ENCODE data around the gene FOXP1.

The FOXP1 gene

GRCh38 chr3:70974747-70975146, 608.8 kb downstream of the FOXP1 start:
- H3K4me3 ChIP-seq (ENCODE audit: low read length) = no peak overlapping the region
- TF ChIP-seq ZNF274 (IDR thresholded peaks at IDR 0.05; ENCODE audit: low read depth, low read length) = no peak

DNA sequence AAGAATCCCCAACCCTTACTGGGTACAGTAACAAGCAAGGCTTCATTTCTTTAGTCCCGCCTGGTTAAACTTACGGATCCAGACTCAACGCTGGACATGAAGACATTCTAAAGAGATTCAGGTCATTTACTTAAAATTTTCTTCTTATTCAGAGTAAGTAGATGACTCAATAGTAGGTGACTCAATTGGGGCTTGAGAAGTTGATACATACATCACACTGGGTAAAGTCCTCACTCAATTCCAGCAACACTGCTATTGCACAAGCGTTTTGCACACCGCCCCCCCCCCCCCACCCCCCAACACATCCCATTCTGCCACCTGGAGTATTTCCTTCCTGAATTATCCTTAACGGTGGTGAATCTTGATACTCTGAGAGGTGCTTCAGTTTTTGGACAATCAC, 610.0 kb downstream of the FOXP1 start:
- no peak for TF ChIP-seq ZNF274 (IDR thresholded peaks at IDR 0.05; ENCODE audit: low read depth, low read length)
- no peak overlapping the region for H3K4me3 ChIP-seq (ENCODE audit: low read length)

DNA sequence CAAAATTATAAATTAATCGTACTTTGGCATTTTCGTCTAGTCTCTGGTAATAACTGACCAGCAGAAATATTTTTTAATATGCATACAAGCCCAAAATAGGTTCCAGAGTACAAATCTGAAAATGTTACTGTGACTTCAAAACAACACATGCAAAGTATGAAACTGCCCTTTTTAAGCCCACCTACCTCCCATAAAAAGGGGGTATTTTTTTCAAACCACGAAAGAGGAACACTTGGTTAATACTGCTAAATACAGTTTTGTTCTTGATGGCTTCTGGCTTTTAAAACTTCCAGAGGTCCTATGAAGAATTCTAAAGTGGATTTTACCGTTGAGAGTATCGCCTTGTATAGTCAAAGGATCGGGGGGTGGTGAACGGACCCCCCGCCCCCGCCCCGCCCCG, 610.7 kb downstream of the FOXP1 start:
- no peak for TF ChIP-seq ZNF274 (IDR thresholded peaks at IDR 0.05; ENCODE audit: low read depth, low read length)
- H3K4me3 ChIP-seq (ENCODE audit: low read length) = no peak overlapping the region

- no peak overlapping the region for H3K4me3 ChIP-seq (ENCODE audit: low read length)
- TF ChIP-seq ZNF274 (IDR thresholded peaks at IDR 0.05; ENCODE audit: low read depth, low read length) = no peak
These were observed 612.6 kb downstream of the FOXP1 start for GRCh38 chr3:70970952-70971351.

DNA sequence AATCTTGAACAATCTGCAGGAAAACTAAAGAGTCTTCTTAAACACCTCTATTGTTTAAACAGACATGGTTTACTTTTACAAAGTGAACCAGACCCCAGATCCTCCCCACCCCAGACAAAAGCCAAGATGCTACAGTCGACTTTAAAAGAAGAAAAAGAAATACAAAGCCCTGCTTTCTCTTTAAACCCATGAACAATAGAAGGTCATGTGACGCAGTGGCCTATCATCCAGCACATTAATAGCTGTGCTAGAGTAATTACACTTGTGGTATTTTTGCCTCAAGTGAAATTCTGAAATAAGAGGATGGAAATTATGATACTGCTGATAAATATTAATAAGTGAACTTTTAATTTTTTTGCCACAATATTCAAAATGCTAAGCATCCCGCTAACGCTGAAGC, 613.4 kb downstream of the FOXP1 start:
- no peak for TF ChIP-seq ZNF274 (IDR thresholded peaks at IDR 0.05; ENCODE audit: low read depth, low read length)
- no peak overlapping the region for H3K4me3 ChIP-seq (ENCODE audit: low read length)

DNA sequence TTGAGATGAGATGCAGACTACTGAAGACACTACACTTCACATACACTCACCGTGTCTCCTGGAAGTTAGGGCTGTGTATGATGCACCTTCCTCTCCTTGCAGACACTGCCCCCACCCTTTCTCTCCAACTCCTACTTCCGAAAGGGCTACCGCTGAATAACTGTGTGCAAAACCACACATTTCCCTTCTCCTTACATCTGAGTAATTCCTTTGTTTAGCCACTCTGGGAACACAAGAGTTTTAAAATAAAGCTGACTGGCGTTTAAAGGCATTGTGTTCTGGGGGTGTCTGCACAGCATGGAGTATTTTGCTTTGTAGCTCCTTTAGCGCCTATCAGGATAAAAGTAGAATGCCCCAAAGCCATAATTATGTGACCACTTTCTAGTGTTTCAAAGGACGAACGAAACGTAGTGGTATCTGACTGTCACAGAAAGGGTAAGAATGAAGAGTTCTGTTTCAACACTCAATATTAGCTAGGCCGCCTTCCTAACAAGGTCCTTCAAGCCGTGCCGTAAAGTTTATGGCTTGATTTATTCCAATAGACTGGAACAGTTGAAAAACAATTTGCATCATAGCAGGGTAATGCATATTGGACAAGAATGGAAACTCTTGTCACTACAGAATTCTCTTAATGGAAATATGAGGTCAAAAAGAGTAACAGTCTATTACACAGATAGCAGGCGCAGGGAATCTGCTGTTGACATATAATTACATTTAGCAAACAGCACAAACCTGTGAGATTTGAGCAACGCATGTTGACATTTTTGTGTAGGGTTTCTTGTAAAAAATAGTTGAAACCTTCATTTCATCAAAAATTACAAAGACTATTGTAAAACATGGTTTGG, 619.9 kb downstream of the FOXP1 start:
- H3K4me3 ChIP-seq (ENCODE audit: low read length) = no peak overlapping the region
- no peak for TF ChIP-seq ZNF274 (IDR thresholded peaks at IDR 0.05; ENCODE audit: low read depth, low read length)

- H3K4me3 ChIP-seq (ENCODE audit: low read length) = no peak overlapping the region
- no peak for TF ChIP-seq ZNF274 (IDR thresholded peaks at IDR 0.05; ENCODE audit: low read depth, low read length)
These were observed 623.8 kb downstream of the FOXP1 start for GRCh38 chr3:70959506-70960291.

DNA sequence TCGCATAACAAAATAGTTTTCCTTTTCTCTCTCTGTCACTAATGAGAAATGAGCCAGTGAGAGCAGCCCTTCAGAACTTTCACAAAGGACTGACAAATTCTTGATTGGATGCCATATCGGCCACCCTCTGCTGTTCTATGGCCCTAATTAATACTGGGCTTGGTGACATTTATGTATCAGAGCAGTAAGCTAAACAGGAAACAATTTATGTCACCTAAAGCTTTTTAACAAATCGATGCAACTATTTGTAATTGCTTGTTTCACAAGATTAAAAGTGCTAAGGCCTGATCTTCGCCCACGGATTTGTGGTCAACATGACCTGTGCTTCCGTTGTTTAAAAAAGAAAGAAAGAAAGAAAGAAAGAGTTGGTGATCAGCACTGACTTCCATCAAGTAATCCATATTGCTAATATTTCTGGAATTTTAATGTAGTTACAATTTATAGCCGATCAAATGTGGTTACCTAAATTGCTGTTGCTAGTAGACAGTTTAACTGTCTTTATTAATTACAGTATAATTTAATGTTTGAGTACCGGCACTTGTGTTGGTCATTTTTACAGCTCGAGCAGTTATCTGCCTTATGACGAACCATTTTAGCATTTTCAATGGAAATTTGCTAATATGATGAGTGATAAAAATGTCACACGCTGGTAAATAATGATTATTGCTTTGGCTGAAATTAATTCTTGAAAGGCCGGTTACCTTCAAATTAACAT, 631.3 kb downstream of the FOXP1 start:
- H3K4me3 ChIP-seq (ENCODE audit: low read length) = no peak overlapping the region

DNA sequence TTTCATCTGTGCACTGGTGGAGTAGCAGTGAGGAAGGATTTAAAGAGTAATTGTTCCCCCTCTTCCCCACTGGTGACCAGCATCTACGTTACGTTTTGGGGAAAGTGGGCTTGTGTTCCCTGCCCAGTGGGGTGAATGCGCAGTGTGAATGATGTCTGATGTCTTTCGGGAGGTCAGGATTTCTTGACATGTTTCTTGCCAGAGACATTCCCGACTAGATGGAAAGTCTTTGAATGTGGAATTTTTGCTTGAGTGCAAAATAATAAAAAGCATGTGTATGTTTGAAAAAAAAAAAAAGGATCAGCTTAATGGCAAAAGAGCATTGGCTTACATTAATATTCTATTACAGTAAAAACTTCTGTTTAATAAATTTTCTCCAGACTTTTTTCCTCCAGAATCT, 632.2 kb downstream of the FOXP1 start:
- no peak overlapping the region for H3K4me3 ChIP-seq (ENCODE audit: low read length)
- no peak for TF ChIP-seq ZNF274 (IDR thresholded peaks at IDR 0.05; ENCODE audit: low read depth, low read length)

More for the DNA sequence above, 631.3 kb downstream of the FOXP1 start:
- TF ChIP-seq ZNF274 (IDR thresholded peaks at IDR 0.05; ENCODE audit: low read depth, low read length) = no peak

DNA sequence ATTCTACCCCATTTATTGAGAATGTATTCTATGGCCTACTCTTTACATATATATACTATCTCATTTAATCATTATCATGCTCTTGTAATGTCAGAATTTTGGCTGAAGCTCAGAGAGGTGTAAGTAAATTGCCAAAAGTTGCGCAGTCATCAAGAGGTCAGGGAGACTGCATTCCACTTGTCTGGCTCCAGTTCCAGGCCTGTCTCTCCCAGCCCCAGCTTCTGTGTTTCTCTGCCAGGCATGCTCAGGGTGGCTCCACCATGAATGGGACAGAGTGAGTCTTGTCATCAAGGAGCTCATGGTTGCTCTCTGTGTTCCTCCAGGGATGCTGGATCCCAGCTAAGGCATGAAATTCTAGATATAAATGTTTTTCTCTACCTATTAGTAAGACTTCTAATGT, 635.9 kb downstream of the FOXP1 start:
- H3K4me3 ChIP-seq (ENCODE audit: low read length) = no peak overlapping the region
- TF ChIP-seq ZNF274 (IDR thresholded peaks at IDR 0.05; ENCODE audit: low read depth, low read length) = no peak

DNA sequence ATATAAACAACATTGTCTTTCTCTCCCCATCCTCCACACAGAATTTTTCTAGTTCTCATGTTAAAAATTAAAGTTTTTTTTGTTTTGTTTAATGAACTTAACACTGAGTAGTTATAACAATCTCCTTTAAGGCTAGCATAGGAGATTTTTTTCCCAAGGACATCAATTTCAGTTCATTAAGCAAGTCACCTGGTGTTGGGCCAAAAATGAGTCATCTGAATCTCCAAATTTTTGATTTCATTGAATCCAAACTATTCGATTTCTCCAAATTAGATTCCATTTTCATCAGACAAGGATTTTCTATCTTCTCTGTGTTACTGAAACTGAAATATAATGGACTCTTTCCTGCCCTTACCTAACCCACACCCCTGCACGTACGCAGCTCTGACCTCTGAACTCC, 639.6 kb downstream of the FOXP1 start:
- no peak overlapping the region for H3K4me3 ChIP-seq (ENCODE audit: low read length)
- TF ChIP-seq ZNF274 (IDR thresholded peaks at IDR 0.05; ENCODE audit: low read depth, low read length) = no peak

GRCh38 chr3:70933105-70933810, 650.3 kb downstream of the FOXP1 start:
- H3K4me3 ChIP-seq (ENCODE audit: low read length) = no peak overlapping the region
- no peak for TF ChIP-seq ZNF274 (IDR thresholded peaks at IDR 0.05; ENCODE audit: low read depth, low read length)

GRCh38 chr3:70930066-70930465, 653.5 kb downstream of the FOXP1 start:
- TF ChIP-seq ZNF274 (IDR thresholded peaks at IDR 0.05; ENCODE audit: low read depth, low read length) = no peak
- no peak overlapping the region for H3K4me3 ChIP-seq (ENCODE audit: low read length)

DNA sequence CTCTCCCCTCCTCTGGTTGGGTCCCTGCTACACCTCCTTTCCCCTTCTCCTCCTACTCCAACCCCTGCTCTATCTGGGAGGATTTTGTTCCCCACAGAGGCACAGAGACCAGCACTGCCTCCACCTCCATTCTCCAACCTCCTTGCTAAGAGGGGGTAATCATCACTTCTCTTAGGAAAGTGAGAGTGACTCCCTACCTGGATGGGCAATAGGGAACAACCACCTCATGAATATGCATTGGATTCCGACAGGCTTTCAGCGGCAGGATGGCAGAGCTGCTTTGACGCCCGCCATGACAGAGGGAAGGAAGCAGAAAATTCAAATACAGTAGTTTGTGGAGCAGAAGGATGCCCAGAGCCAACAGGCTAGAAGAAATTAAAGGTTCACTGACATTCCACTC, 656.3 kb downstream of the FOXP1 start:
- H3K4me3 ChIP-seq (ENCODE audit: low read length) = no peak overlapping the region
- TF ChIP-seq ZNF274 (IDR thresholded peaks at IDR 0.05; ENCODE audit: low read depth, low read length) = no peak
